ENCODE results near the gene RAB31.
"Not testable (repeated sequence)": the region's sequence is repeated elsewhere in the genome, so short reads cannot be mapped to it uniquely, and the experiment has no call there.

The RAB31 gene, protein sequence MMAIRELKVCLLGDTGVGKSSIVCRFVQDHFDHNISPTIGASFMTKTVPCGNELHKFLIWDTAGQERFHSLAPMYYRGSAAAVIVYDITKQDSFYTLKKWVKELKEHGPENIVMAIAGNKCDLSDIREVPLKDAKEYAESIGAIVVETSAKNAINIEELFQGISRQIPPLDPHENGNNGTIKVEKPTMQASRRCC

DNA sequence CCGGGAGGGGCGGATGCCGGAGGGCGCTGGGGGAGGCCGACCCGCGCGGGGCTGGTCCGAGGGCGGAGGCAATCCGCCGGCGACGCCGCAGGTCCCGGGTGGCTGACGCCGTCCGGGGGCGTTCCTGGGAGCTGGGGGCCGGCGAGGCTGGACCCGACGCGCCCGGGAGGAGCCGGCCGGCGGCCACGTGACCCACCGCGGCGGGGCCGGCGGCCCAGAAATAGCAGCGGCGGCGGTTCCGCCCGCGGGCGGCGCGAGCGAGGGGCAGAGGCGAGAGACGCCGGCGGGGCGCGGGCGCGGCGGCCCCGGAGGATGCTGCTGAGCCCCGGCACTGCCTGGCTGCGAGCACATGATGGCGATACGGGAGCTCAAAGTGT lies at the start of gene RAB31:
TSS of gene RAB31 (plus strand) at position 245 of the 377 bp plus-strand sequence. CDS start at position 350, 105 bp downstream.
- H3K9ac ChIP-seq (ENCODE audit: low read length): peak within 1 kb of the TSS; percentile 66
- H3K27me3 ChIP-seq (ENCODE audit: control insufficient read depth in 1 of 2, insufficient read depth in 2 of 2, low read length in 2 of 2): no peaks in the 10 kb centered on the region
- peak within 1 kb of the TSS; percentile 74 to 94 for H3K4me3 ChIP-seq (ENCODE audit: low read depth in 1 of 2, low read length in 2 of 2)
- H3K27ac ChIP-seq (ENCODE audit: low read depth, low read length): peak within 1 kb of the TSS; percentile 95
- peaks cover 31% of the 10 kb centered on the region for H3K4me1 ChIP-seq (ENCODE audit: insufficient read depth, low read length)
- no peaks in the 10 kb centered on the region for H3K36me3 ChIP-seq (ENCODE audit: insufficient read depth, low read length)
- H3K9me3 ChIP-seq (ENCODE audit: low read length): no peaks in the 10 kb centered on the region

GRCh38 chr18:9659499-9660375 lies 48.4 kb upstream of the RAB31 start:
- no peak overlapping the region for H3K27ac ChIP-seq (ENCODE audit: low read depth, low read length)
- no peak overlapping the region for H3K9ac ChIP-seq (ENCODE audit: low read length)
- no peaks in the 10 kb centered on the region for H3K9me3 ChIP-seq (ENCODE audit: low read length)
- no peaks in the 10 kb centered on the region for H3K27me3 ChIP-seq (ENCODE audit: control insufficient read depth in 1 of 2, insufficient read depth in 2 of 2, low read length in 2 of 2)
- H3K36me3 ChIP-seq (ENCODE audit: insufficient read depth, low read length): no peaks in the 10 kb centered on the region
- no peaks in the 10 kb centered on the region for H3K4me1 ChIP-seq (ENCODE audit: insufficient read depth, low read length)
- no peak overlapping the region for H3K4me3 ChIP-seq (ENCODE audit: low read depth in 1 of 2, low read length in 2 of 2)

DNA sequence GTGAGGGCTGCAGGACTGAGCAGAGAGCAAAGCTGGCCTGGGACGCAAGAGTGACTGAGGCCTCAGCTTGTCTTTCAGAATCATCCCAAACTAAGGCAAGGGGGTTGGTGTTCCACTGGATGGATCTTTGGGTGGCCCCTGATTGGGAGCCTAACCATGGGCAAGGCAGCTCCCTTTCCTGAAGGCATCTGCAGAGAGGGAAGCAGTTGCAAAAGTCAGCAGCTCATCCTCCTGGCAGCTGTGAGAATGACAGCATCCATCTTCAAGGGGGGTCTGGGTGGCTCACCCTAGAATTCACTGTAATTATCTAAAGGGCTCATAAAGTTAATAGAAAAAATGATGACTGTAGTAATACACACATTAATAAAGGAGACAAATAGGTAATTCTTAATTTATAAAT lies 46.5 kb upstream of the RAB31 start:
- no peaks in the 10 kb centered on the region for H3K36me3 ChIP-seq (ENCODE audit: insufficient read depth, low read length)
- no peak overlapping the region for H3K27ac ChIP-seq (ENCODE audit: low read depth, low read length)
- no peak overlapping the region for H3K9ac ChIP-seq (ENCODE audit: low read length)
- no peaks in the 10 kb centered on the region for H3K9me3 ChIP-seq (ENCODE audit: low read length)
- no peak overlapping the region for H3K4me3 ChIP-seq (ENCODE audit: low read depth in 1 of 2, low read length in 2 of 2)
- H3K27me3 ChIP-seq (ENCODE audit: control insufficient read depth in 1 of 2, insufficient read depth in 2 of 2, low read length in 2 of 2): no peaks in the 10 kb centered on the region
- H3K4me1 ChIP-seq (ENCODE audit: insufficient read depth, low read length): no peaks in the 10 kb centered on the region

DNA sequence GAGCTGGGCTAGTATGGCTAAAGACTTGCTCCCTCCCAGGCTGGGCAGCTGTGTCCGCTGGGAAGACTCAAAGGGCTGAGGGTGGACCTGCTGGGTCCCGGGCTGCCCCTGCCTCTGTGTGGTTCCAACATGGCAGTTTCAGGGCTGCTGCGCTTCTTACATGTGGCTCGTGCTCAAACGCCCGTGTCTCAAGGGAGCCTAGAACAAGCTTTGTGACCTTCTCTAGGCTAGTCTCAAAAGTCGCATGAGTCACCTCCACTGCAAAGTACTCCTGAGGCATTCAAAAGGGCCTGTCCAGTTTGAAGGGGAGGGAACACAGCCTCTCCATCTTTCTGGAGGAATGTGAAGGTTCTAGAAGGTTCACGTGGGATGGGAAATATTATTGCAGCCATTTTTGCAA lies 44.7 kb upstream of the RAB31 start:
- no peak overlapping the region for H3K27ac ChIP-seq (ENCODE audit: low read depth, low read length)
- H3K4me1 ChIP-seq (ENCODE audit: insufficient read depth, low read length): no peaks in the 10 kb centered on the region
- no peak overlapping the region for H3K9ac ChIP-seq (ENCODE audit: low read length)
- H3K36me3 ChIP-seq (ENCODE audit: insufficient read depth, low read length): no peaks in the 10 kb centered on the region
- H3K4me3 ChIP-seq (ENCODE audit: low read depth in 1 of 2, low read length in 2 of 2): no peak overlapping the region
- no peaks in the 10 kb centered on the region for H3K9me3 ChIP-seq (ENCODE audit: low read length)
- H3K27me3 ChIP-seq (ENCODE audit: control insufficient read depth in 1 of 2, insufficient read depth in 2 of 2, low read length in 2 of 2): no peaks in the 10 kb centered on the region

GRCh38 chr18:9665314-9665713 lies 42.8 kb upstream of the RAB31 start:
- Histone ChIP-seq H3K4me3 (ENCODE audit: low read depth in 1 of 2, low read length in 2 of 2) (no peak overlapping the region), H3K4me1 (ENCODE audit: insufficient read depth, low read length) (no peaks in the 10 kb centered on the region), H3K9me3 (ENCODE audit: low read length) (no peaks in the 10 kb centered on the region), H3K36me3 (ENCODE audit: insufficient read depth, low read length) (no peaks in the 10 kb centered on the region), H3K27me3 (ENCODE audit: control insufficient read depth in 1 of 2, insufficient read depth in 2 of 2, low read length in 2 of 2) (no peaks in the 10 kb centered on the region), H3K27ac (ENCODE audit: low read depth, low read length) (no peak overlapping the region), H3K9ac (ENCODE audit: low read length) (no peak overlapping the region)

DNA sequence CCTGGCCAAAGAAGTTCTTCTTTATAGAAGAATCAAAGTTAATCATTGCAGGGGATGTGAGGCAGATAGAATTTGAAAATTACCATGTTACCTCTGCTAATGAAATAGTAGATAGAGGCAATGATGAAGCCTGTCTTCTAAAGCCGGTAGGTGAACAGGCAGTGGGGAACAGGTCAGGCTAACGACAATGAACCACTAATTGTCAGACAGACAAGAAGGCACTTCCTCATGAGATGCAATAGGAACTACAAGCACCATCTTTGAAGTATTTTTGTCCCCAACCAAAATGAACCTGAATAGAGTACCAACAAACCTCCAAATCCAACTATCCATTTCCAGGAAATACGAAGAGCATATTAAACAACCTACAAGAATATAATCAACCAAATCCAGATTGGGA lies 41.6 kb upstream of the RAB31 start:
- H3K9me3 ChIP-seq (ENCODE audit: low read length): no peaks in the 10 kb centered on the region
- no peaks in the 10 kb centered on the region for H3K36me3 ChIP-seq (ENCODE audit: insufficient read depth, low read length)
- no peak overlapping the region for H3K9ac ChIP-seq (ENCODE audit: low read length)
- no peak overlapping the region for H3K4me3 ChIP-seq (ENCODE audit: low read depth in 1 of 2, low read length in 2 of 2)
- no peaks in the 10 kb centered on the region for H3K4me1 ChIP-seq (ENCODE audit: insufficient read depth, low read length)
- no peak overlapping the region for H3K27ac ChIP-seq (ENCODE audit: low read depth, low read length)
- no peaks in the 10 kb centered on the region for H3K27me3 ChIP-seq (ENCODE audit: control insufficient read depth in 1 of 2, insufficient read depth in 2 of 2, low read length in 2 of 2)

- H3K9ac ChIP-seq (ENCODE audit: low read length): no peak overlapping the region
- no peak overlapping the region for H3K4me3 ChIP-seq (ENCODE audit: low read depth in 1 of 2, low read length in 2 of 2)
- H3K27me3 ChIP-seq (ENCODE audit: control insufficient read depth in 1 of 2, insufficient read depth in 2 of 2, low read length in 2 of 2): no peaks in the 10 kb centered on the region
- H3K4me1 ChIP-seq (ENCODE audit: insufficient read depth, low read length): no peaks in the 10 kb centered on the region
- H3K9me3 ChIP-seq (ENCODE audit: low read length): no peaks in the 10 kb centered on the region
- no peaks in the 10 kb centered on the region for H3K36me3 ChIP-seq (ENCODE audit: insufficient read depth, low read length)
- H3K27ac ChIP-seq (ENCODE audit: low read depth, low read length): no peak overlapping the region
Observed at GRCh38 chr18:9669016-9669415, 39.1 kb upstream of the RAB31 start.

- Histone ChIP-seq H3K9ac (ENCODE audit: low read length) (no peak overlapping the region), H3K27ac (ENCODE audit: low read depth, low read length) (no peak overlapping the region), H3K36me3 (ENCODE audit: insufficient read depth, low read length) (no peaks in the 10 kb centered on the region), H3K4me3 (ENCODE audit: low read depth in 1 of 2, low read length in 2 of 2) (no peak overlapping the region), H3K9me3 (ENCODE audit: low read length) (no peaks in the 10 kb centered on the region), H3K27me3 (ENCODE audit: control insufficient read depth in 1 of 2, insufficient read depth in 2 of 2, low read length in 2 of 2) (no peaks in the 10 kb centered on the region), H3K4me1 (ENCODE audit: insufficient read depth, low read length) (no peaks in the 10 kb centered on the region)
Observed at GRCh38 chr18:9671214-9671613, 36.9 kb upstream of the RAB31 start.

DNA sequence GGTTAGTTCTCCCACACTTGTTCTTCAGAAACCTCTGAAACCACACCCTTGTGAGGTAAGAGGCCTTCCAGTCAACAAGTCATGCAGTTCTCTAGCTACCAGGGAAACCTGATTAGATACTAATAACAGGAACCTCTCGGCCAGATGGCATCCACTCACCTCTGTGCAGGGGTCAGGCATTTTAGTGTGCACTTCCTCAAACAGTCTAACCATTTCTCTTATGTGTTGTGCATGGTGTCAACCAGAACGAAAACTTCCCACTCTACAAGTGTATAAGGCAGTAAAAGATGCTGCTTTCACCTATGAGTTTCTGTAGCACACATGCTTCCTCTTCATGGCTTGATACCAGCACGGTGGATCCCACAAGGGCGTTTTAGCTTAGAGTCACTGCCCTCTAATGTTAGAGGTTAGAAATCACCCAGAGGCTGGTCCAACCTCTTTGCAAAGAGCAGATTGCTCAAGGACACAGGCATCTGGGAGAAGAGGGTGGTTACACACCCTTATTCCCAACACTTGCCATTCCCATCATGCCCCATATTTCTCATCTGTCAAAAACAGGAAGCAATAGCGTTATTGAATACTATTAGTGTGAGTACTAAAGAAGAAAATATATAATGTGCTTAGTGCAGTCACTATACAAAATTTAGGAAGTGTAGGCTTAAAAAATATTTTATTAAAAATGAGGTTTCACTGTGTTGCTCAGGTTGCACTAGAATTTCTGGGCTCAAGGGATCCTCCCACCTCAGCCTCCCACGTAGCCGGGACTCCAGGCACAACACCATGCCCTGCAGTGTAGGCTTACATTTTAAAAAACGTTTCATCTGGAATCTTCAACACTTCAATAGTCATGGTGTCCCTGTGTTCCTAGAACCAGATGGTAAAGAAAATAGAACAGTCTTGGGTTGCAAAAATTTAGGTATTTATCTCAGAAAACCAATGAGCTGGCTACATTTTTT lies 34.5 kb upstream of the RAB31 start:
- H3K9ac ChIP-seq (ENCODE audit: low read length): no peak overlapping the region
- no peak overlapping the region for H3K27ac ChIP-seq (ENCODE audit: low read depth, low read length)
- no peaks in the 10 kb centered on the region for H3K9me3 ChIP-seq (ENCODE audit: low read length)
- no peaks in the 10 kb centered on the region for H3K27me3 ChIP-seq (ENCODE audit: control insufficient read depth in 1 of 2, insufficient read depth in 2 of 2, low read length in 2 of 2)
- H3K36me3 ChIP-seq (ENCODE audit: insufficient read depth, low read length): no peaks in the 10 kb centered on the region
- no peaks in the 10 kb centered on the region for H3K4me1 ChIP-seq (ENCODE audit: insufficient read depth, low read length)
- no peak overlapping the region for H3K4me3 ChIP-seq (ENCODE audit: low read depth in 1 of 2, low read length in 2 of 2)

GRCh38 chr18:9678216-9678615 lies 29.9 kb upstream of the RAB31 start:
- H3K9ac ChIP-seq (ENCODE audit: low read length): not testable (repeated sequence)

GRCh38 chr18:9679125-9679524 lies 29.0 kb upstream of the RAB31 start:
- Histone ChIP-seq H3K27ac (ENCODE audit: low read depth, low read length) (no peak overlapping the region), H3K9ac (ENCODE audit: low read length) (no peak overlapping the region), H3K27me3 (ENCODE audit: control insufficient read depth in 1 of 2, insufficient read depth in 2 of 2, low read length in 2 of 2) (no peaks in the 10 kb centered on the region), H3K9me3 (ENCODE audit: low read length) (no peaks in the 10 kb centered on the region), H3K4me1 (ENCODE audit: insufficient read depth, low read length) (peaks cover 7% of the 10 kb centered on the region), H3K4me3 (ENCODE audit: low read depth in 1 of 2, low read length in 2 of 2) (no peak overlapping the region), H3K36me3 (ENCODE audit: insufficient read depth, low read length) (no peaks in the 10 kb centered on the region)

More at GRCh38 chr18:9678216-9678615, 29.9 kb upstream of the RAB31 start:
- H3K36me3 ChIP-seq (ENCODE audit: insufficient read depth, low read length); H3K27me3 ChIP-seq (ENCODE audit: control insufficient read depth in 1 of 2, insufficient read depth in 2 of 2, low read length in 2 of 2); H3K4me1 ChIP-seq (ENCODE audit: insufficient read depth, low read length); H3K4me3 ChIP-seq (ENCODE audit: low read depth in 1 of 2, low read length in 2 of 2); H3K9me3 ChIP-seq (ENCODE audit: low read length); H3K27ac ChIP-seq (ENCODE audit: low read depth, low read length): not testable (repeated sequence)

Data from muscle layer of colon (tissue), 2 donors.